Endodermal cell (in vitro differentiated cells): ENCODE data around the gene TBCA. TPM values are rescaled to one million over a fixed set of nuclear protein-coding genes. Genes with fewer than 3 reads are reported as not detected.

Source experiments
- DNase-seq: peaks from one replicate; pipeline ENCODE4 v3.0.0-alpha.2; 2017
- H3K27ac ChIP-seq: 2 replicates; pipeline ENCODE4 v1.5.1; 2013; ENCODE audit warnings: mild to moderate bottlenecking, low read depth, low read length, moderate library complexity
- H3K27me3 ChIP-seq: 2 replicates; pipeline ENCODE4 v1.6.1; 2013; ENCODE audit warnings: mild to moderate bottlenecking, low read length, moderate library complexity; ENCODE audit not compliant: insufficient read depth, control insufficient read depth, poor library complexity, severe bottlenecking
- H3K36me3 ChIP-seq: 2 replicates; pipeline ENCODE4 v1.7.0; 2013; ENCODE audit warnings: mild to moderate bottlenecking, low read length, moderate library complexity; ENCODE audit not compliant: control insufficient read depth, insufficient read depth
- H3K4me1 ChIP-seq: one replicate; pipeline ENCODE4 v1.7.0; 2013; ENCODE audit warnings: low read length; ENCODE audit not compliant: control insufficient read depth, insufficient read depth
- H3K4me3 ChIP-seq: 2 replicates; pipeline ENCODE4 v1.5.1; 2013; ENCODE audit warnings: mild to moderate bottlenecking, low read length, moderate library complexity
- H3K9ac ChIP-seq: 2 replicates; pipeline ENCODE4 v1.6.1; 2013; ENCODE audit warnings: mild to moderate bottlenecking, low read length, moderate library complexity; ENCODE audit not compliant: poor library complexity, severe bottlenecking; ENCODE audit errors: extremely low read depth
- H3K9me3 ChIP-seq: 2 replicates; pipeline ENCODE4 v1.6.1; 2013; ENCODE audit warnings: mild to moderate bottlenecking, low read length, moderate library complexity; ENCODE audit not compliant: control insufficient read depth
- H3K27ac Mint-ChIP-seq: 2 replicates; pipeline ENCODE4 v1.8.0; 2020; ENCODE audit warnings: mixed read lengths
- H3K27me3 Mint-ChIP-seq: 2 replicates; pipeline ENCODE4 v1.8.0; 2021; ENCODE audit warnings: mild to moderate bottlenecking, mixed read lengths; ENCODE audit not compliant: insufficient read depth
- H3K36me3 Mint-ChIP-seq: 2 replicates; pipeline ENCODE4 v1.8.0; 2020; ENCODE audit warnings: low read depth, mixed read lengths
- H3K4me1 Mint-ChIP-seq: 2 replicates; pipeline ENCODE4 v1.8.0; 2020; ENCODE audit warnings: mixed read lengths
- H3K4me3 Mint-ChIP-seq: 2 replicates; pipeline ENCODE4 v1.8.0; 2020; ENCODE audit warnings: mild to moderate bottlenecking, moderate library complexity, mixed read lengths
- H3K9me3 Mint-ChIP-seq: 2 replicates; pipeline ENCODE4 v1.8.0; 2020; ENCODE audit warnings: mild to moderate bottlenecking, mixed read lengths
- CTCF ChIP-seq: fragments of 200-600 bp; sonication (generic); conservative IDR thresholded peaks from 2 replicates; pipeline ENCODE4 v1.5.0; 2021; ENCODE audit warnings: antibody characterized with exemption, mild to moderate bottlenecking
- WGBS, 2 experiments: methylation state at CpG; one replicate each; pipeline versions ENCODE4 v1.1.5 to v1.1.7; 2013; ENCODE audit warnings: missing lambda C conversion rate in 2 of 2, mixed read lengths in 1 of 2; ENCODE audit not compliant: insufficient coverage in 1 of 2, insufficient read length in 1 of 2; 5-methylcytosine and 5-hydroxymethylcytosine counted together
- total RNA-seq, 2 donors: library from RNA; stranded (reverse); fragmentation: NEBNext Ultra II Directional in 1 of 2; extraction: Animal tissue kit (Norgen Biotek cat#: 25700) in 1 of 2; gene quantifications; 2 replicates in 1 of 2; 3 replicates in 1 of 2; pipeline ENCODE4 v1.2.1, GENCODE V29; 2021

TBCA gene
- total RNA-seq, 2 donors from 2014 or later, result 415 to 454 TPM

- Histone ChIP-seq H3K27me3 (no peaks in the 10 kb centered on the region), H3K4me3 (peak overlapping the region; percentile 84), H3K36me3 (peaks cover 58% of the 10 kb centered on the region), H3K4me1 (peaks cover 4% of the 10 kb centered on the region), H3K27ac (no peak overlapping the region), H3K9me3 (peaks cover 14% of the 10 kb centered on the region), H3K9ac (no peak overlapping the region)
- Mint-ChIP-seq H3K27ac (no peak overlapping the region), H3K9me3 (no peaks in the 10 kb centered on the region), H3K27me3 (no peaks in the 10 kb centered on the region), H3K36me3 (peaks cover 25% of the 10 kb centered on the region), H3K4me1 (peaks cover 36% of the 10 kb centered on the region), H3K4me3 (peak overlapping the region; percentile 89)
- no peak for TF ChIP-seq CTCF
- DNase-seq, result no peak
These were observed 3.4 kb downstream of the TBCA start for GRCh38 chr5:77772729-77773128.

GRCh38 chr5:77771452-77771851, 4.7 kb downstream of the TBCA start:
- Histone ChIP-seq H3K4me1 (peaks cover 4% of the 10 kb centered on the region), H3K27ac (no peak overlapping the region), H3K27me3 (no peaks in the 10 kb centered on the region), H3K4me3 (peak overlapping the region; percentile 21), H3K9ac (no peak overlapping the region), H3K36me3 (peaks cover 69% of the 10 kb centered on the region), H3K9me3 (peaks cover 25% of the 10 kb centered on the region)
- DNase-seq, result no peak
- Mint-ChIP-seq H3K27ac (no peak overlapping the region), H3K4me1 (peaks cover 36% of the 10 kb centered on the region), H3K36me3 (peaks cover 37% of the 10 kb centered on the region), H3K27me3 (no peaks in the 10 kb centered on the region), H3K9me3 (peaks cover 2% of the 10 kb centered on the region), H3K4me3 (no peak overlapping the region)
- no peak for TF ChIP-seq CTCF
- 85 to 86% methylated on average over 5 of the region's 5 CpGs for WGBS, 2 experiments

GRCh38 chr5:77770293-77771005, 5.7 kb downstream of the TBCA start:
- Mint-ChIP-seq H3K36me3 (peaks cover 42% of the 10 kb centered on the region), H3K4me1 (peaks cover 35% of the 10 kb centered on the region), H3K27ac (no peak overlapping the region), H3K4me3 (no peak overlapping the region), H3K9me3 (peaks cover 2% of the 10 kb centered on the region), H3K27me3 (no peaks in the 10 kb centered on the region)
- H3K4me1 ChIP-seq, result peaks cover 4% of the 10 kb centered on the region
- DNase-seq, result no peak
- H3K36me3 ChIP-seq, result peaks cover 76% of the 10 kb centered on the region
- no peak overlapping the region for H3K27ac ChIP-seq
- no peak for TF ChIP-seq CTCF
- peak overlapping the region; percentile 30 for H3K4me3 ChIP-seq
- no peak overlapping the region for H3K9ac ChIP-seq
- H3K27me3 ChIP-seq, result no peaks in the 10 kb centered on the region
- WGBS, 2 experiments, result 94 to 100% methylated on average over 2 to 4 of the region's 4 CpGs
- H3K9me3 ChIP-seq, result peaks cover 29% of the 10 kb centered on the region
